Effector memory CD4-positive, alpha-beta T cell (primary cell): ENCODE measurements around the gene PRAC1.

Experiments used
- DNase-seq, 3 donors: peaks; one replicate each; pipeline ENCODE4 v3.0.0-alpha.2; 2020
- H3K27ac ChIP-seq: 2 replicates; pipeline ENCODE4 v1.7.0; 2013; ENCODE audit warnings: mild to moderate bottlenecking, low read length, moderate library complexity; ENCODE audit not compliant: insufficient read depth, poor library complexity, severe bottlenecking
- H3K27me3 ChIP-seq: replicated peaks from 2 replicates; pipeline ENCODE4 v1.7.0; 2013; ENCODE audit warnings: mild to moderate bottlenecking, low read length; ENCODE audit not compliant: insufficient read depth, control insufficient read depth, poor library complexity, severe bottlenecking
- H3K36me3 ChIP-seq: 2 replicates; pipeline ENCODE4 v1.7.0; 2013; ENCODE audit warnings: mild to moderate bottlenecking, low read length, moderate library complexity; ENCODE audit not compliant: control insufficient read depth, insufficient read depth
- H3K4me1 ChIP-seq: 2 replicates; pipeline ENCODE4 v1.7.0; 2013; ENCODE audit warnings: low read length, mild to moderate bottlenecking; ENCODE audit not compliant: control insufficient read depth, insufficient read depth, poor library complexity, severe bottlenecking
- H3K4me3 ChIP-seq: 2 replicates; pipeline ENCODE4 v1.7.0; 2013; ENCODE audit warnings: low read length, low read depth, mild to moderate bottlenecking; ENCODE audit not compliant: insufficient read depth, poor library complexity, severe bottlenecking
- H3K9me3 ChIP-seq: 2 replicates; pipeline ENCODE4 v1.7.0; 2013; ENCODE audit warnings: mild to moderate bottlenecking, low read length, moderate library complexity; ENCODE audit not compliant: control insufficient read depth

The PRAC1 gene

DNA sequence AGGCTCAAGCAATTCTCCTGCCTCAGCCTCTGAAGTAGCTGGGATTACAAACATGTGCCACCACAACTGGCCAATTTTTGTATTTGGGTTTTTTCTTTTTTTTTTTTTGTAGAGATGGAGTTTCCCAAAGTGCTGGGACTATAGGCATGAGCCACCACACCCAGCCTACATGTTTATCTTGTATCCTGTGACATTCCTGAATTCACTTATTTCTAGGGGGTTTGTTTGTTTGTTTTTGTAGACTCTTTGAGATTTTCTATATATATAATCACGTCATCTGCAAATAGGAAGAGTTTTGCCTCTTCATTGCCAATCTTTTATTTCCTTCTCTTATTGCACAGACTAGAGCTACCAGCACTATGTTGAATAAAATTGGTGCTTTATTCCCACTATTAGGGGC lies 29.1 kb downstream of the PRAC1 start:
- Histone ChIP-seq H3K4me1 (no peaks in the 10 kb centered on the region), H3K9me3 (no peaks in the 10 kb centered on the region), H3K36me3 (no peaks in the 10 kb centered on the region), H3K27ac (no peak overlapping the region), H3K4me3 (no peak overlapping the region), H3K27me3 (peaks cover 5% of the 10 kb centered on the region)
- no peak for DNase-seq

DNA sequence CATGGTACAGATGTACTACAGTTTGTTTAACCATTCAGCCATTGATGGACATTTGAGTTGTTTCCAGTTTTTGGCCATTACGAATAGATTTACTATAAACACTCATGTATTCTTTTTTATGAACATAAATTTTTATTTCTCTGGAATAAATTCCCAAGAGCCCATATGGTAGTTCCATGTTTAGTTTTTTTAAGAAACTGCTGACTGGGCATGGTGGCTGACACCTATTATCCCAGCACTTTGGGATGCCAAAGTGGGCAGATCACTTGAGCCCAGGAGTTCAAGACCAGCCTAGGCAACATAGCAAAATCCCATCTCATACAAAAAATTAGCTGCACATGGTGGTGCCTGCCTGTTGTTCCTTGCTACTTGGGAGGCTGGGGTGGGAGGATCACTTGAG lies 30.3 kb downstream of the PRAC1 start:
- Histone ChIP-seq H3K27me3 (no peaks in the 10 kb centered on the region), H3K36me3 (no peaks in the 10 kb centered on the region), H3K4me3 (no peak overlapping the region), H3K4me1 (no peaks in the 10 kb centered on the region), H3K9me3 (no peaks in the 10 kb centered on the region), H3K27ac (no peak overlapping the region)
- DNase-seq: no peak

GRCh38 chr17:48690655-48691054 lies 31.7 kb downstream of the PRAC1 start:
- no peaks in the 10 kb centered on the region for H3K9me3 ChIP-seq
- DNase-seq: no peak
- no peaks in the 10 kb centered on the region for H3K36me3 ChIP-seq
- H3K27me3 ChIP-seq: no peaks in the 10 kb centered on the region
- H3K27ac ChIP-seq: no peak overlapping the region
- no peak overlapping the region for H3K4me3 ChIP-seq
- no peaks in the 10 kb centered on the region for H3K4me1 ChIP-seq

DNA sequence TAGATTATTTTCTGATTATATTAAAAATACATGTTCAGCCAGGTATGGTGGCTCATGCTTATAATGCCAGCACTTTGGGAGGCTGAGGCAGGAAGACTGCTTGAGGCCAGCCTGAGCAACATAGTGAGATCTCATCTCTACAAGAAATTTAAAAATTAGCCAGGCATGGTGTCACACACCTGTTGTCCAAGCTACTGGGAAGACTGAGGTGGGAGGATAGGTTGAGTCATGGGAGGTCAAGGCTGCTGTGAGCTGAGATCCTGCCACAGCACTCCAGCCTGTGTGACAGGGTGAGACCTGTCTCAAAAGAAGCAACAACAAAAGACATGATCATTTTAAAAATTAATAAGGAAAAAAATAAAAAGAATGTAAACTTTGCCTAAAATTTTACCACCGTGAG lies 40.7 kb downstream of the PRAC1 start:
- H3K9me3 ChIP-seq: no peaks in the 10 kb centered on the region
- H3K4me1 ChIP-seq: no peaks in the 10 kb centered on the region
- no peak overlapping the region for H3K4me3 ChIP-seq
- DNase-seq: no peak
- no peaks in the 10 kb centered on the region for H3K36me3 ChIP-seq
- H3K27ac ChIP-seq: no peak overlapping the region
- no peaks in the 10 kb centered on the region for H3K27me3 ChIP-seq

DNA sequence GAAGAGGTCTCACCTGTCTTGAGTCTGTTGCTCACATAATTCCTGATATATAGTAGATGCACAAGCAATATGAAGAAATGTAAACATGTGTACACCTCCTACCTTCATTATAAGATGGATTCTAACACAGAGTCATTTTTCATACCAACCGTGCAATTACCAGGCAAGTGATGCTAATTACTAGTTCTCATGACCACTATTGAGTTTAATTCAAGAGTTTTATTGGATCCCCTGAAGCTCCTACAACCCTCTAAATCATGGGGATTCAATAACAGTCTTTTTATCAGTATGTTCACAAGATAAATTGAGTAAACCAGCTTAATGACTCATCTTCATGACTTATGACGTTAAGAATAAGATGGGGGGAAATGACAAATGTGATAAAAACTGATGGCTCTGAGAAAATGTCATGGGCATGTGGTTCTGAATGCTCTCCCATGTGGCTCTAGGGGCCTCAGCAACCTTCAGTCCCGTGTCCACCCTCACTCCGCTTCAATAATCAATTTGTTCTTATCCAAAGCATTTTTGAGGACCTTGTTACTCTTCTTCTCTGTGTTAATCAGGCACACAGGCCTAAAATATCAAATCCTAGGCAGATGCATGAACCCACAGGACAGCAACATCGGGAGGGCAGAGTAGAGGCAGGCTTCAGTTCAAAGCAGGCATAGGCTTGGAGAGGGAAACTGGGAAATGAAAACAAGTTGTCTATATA lies 42.8 kb downstream of the PRAC1 start:
- Histone ChIP-seq H3K9me3 (no peaks in the 10 kb centered on the region), H3K27ac (no peak overlapping the region), H3K4me1 (no peaks in the 10 kb centered on the region), H3K27me3 (no peaks in the 10 kb centered on the region), H3K4me3 (no peak overlapping the region), H3K36me3 (no peaks in the 10 kb centered on the region)
- no peak for DNase-seq

- Histone ChIP-seq H3K27ac (no peak overlapping the region), H3K4me1 (no peaks in the 10 kb centered on the region), H3K4me3 (no peak overlapping the region), H3K27me3 (no peaks in the 10 kb centered on the region), H3K36me3 (no peaks in the 10 kb centered on the region), H3K9me3 (no peaks in the 10 kb centered on the region)
- peak; percentile 33 to 51 (median 37) for DNase-seq
Measured at GRCh38 chr17:48678141-48678971, 44.0 kb downstream of the PRAC1 start.

DNA sequence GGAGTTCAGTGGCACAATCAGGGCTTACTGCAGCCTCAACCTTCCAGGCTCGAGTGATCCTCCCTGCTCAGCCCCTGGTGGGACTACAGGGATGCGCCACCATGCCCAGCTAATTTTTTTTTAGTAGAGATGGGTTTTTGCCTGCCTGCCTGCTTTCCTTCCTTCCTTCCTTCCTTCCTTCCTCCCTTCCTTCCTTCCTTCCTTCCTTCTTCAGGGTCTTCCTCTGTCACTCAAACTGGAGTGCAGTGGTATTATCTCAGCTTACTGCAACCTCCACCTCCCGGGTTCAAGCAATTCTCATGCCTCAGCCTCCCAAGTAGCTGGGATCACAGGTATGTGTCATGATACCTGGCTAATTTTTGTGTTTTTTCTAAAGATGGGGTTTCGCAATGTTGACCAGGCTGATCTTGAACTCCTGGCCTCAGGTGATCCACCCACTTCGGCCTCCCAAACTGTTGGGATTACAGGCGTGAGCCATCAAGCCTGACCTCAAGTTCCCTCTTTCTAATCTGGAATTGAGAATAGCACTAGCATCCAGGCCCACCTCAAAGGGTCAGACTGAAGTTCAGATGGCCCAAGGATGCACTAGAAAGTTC lies 45.3 kb downstream of the PRAC1 start:
- Histone ChIP-seq H3K27me3 (peaks cover 3% of the 10 kb centered on the region), H3K9me3 (no peaks in the 10 kb centered on the region)

GRCh38 chr17:48672340-48672739 lies 50.0 kb downstream of the PRAC1 start:
- DNase-seq: no peak
- H3K4me3 ChIP-seq: no peak overlapping the region
- H3K9me3 ChIP-seq: no peaks in the 10 kb centered on the region
- no peaks in the 10 kb centered on the region for H3K4me1 ChIP-seq
- no peak overlapping the region for H3K27ac ChIP-seq
- peaks cover 4% of the 10 kb centered on the region for H3K27me3 ChIP-seq
- no peaks in the 10 kb centered on the region for H3K36me3 ChIP-seq

More for the DNA sequence above, 45.3 kb downstream of the PRAC1 start:
- H3K4me1 ChIP-seq: no peaks in the 10 kb centered on the region
- no peak overlapping the region for H3K4me3 ChIP-seq
- DNase-seq: no peak
- H3K27ac ChIP-seq: no peak overlapping the region
- H3K36me3 ChIP-seq: no peaks in the 10 kb centered on the region
